A549 (cell line): ENCODE results near the gene PIBF1. TPM values are rescaled to one million over a fixed set of nuclear protein-coding genes. Genes with fewer than 3 reads are reported as not detected.
"Not testable (repeated sequence)": the region's sequence is repeated elsewhere in the genome, so short reads cannot be mapped to it uniquely, and the experiment has no call there.

Experiments used
- ATAC-seq, 2 experiments: fragments of 200-7000 bp in 1 of 2; fragments of >200 bp in 1 of 2; cut with Nextera tagmentation in 1 of 2; cut with Tn5 transposase in 1 of 2; 3 replicates each; pipeline versions ENCODE4 v1.8.0 to v1.9.1; 2018 to 2020; ENCODE audit warnings: mild to moderate bottlenecking in 1 of 2, moderate library complexity in 1 of 2
- CTCF ChIA-PET: fragments of 300-600 bp; sonication (Branson Sonifier 250); formaldehyde crosslinking; extraction: SDS; loops from one replicate; lab custom pipeline; 2021; ENCODE audit warnings: antibody characterized with exemption, inconsistent platforms; lab: Yijun Ruan, JAX
- POLR2A ChIA-PET: fragments of 350-600 bp; formaldehyde crosslinking; extraction: SDS; loops from one replicate; lab custom pipeline; 2021; ENCODE audit warnings: antibody characterized with exemption, inconsistent platforms; lab: Yijun Ruan, JAX
- DNase-seq, 2 experiments: peaks; one replicate each; pipeline versions ENCODE4 v3.0.0 to v3.0.0-alpha.2; 2011 to 2016; ENCODE audit warnings: low read depth in 1 of 2, low spot score in 1 of 2
- FAIRE-seq: peaks from 2 replicates; lab custom pipeline; 2011; peaks lifted over from hg19 to GRCh38; lab: Jason Lieb, UNC
- H3K27ac ChIP-seq, 2 experiments: fragments of >200 bp; sonication (Bioruptor Twin); formaldehyde crosslinking; 3 replicates each; pipeline ENCODE4 v1.5.1; 2016 to 2017
- H3K4me1 ChIP-seq: fragments of >200 bp; sonication (Bioruptor Twin); formaldehyde crosslinking; 3 replicates; pipeline ENCODE4 v1.6.1; 2016
- H3K4me2 ChIP-seq: fragments of >200 bp; sonication (Bioruptor Twin); formaldehyde crosslinking; 3 replicates; pipeline ENCODE4 v1.6.1; 2016
- H3K4me3 ChIP-seq: fragments of >200 bp; sonication (Bioruptor Twin); formaldehyde crosslinking; 3 replicates; pipeline ENCODE4 v1.5.1; 2016
- H3K9me3 ChIP-seq: fragments of >200 bp; sonication (Bioruptor Twin); formaldehyde crosslinking; 3 replicates; pipeline ENCODE4 v1.6.1; 2016
- CBX2 ChIP-seq: fragments of 200-600 bp; sonication (generic); IDR thresholded peaks from 2 replicates; pipeline ENCODE4 v1.6.1; 2016; ENCODE audit warnings: low read depth, mild to moderate bottlenecking, borderline replicate concordance
- CEBPB ChIP-seq, 2 experiments: fragments of >200 bp in 1 of 2; sonication (Bioruptor Twin) in 1 of 2; formaldehyde crosslinking in 1 of 2; IDR thresholded peaks; 2 replicates each; pipeline ENCODE4 v1.6.1; 2012 to 2016
- E2F6 ChIP-seq: IDR thresholded peaks from 2 replicates; pipeline ENCODE4 v1.6.1; 2012; ENCODE audit warnings: low read depth, borderline replicate concordance
- EP300 ChIP-seq, 2 experiments: fragments of >200 bp; sonication (Bioruptor Twin); formaldehyde crosslinking; IDR thresholded peaks; 2 replicates in 1 of 2; 3 replicates in 1 of 2; pipeline ENCODE4 v1.6.1; 2016 to 2017
- FOSB ChIP-seq: fragments of 250-450 bp; sonication (Bioruptor Pico); IDR thresholded peaks from 2 replicates; pipeline ENCODE4 v1.5.0; 2020; ENCODE audit warnings: mild to moderate bottlenecking, moderate library complexity
- FOSL2 ChIP-seq, 2 experiments: fragments of 450-650 bp in 1 of 2; fragments of >200 bp in 1 of 2; sonication (Bioruptor Twin) in 1 of 2; formaldehyde crosslinking; IDR thresholded peaks; 2 replicates each; pipeline versions ENCODE4 v1.5.0 to v1.6.1; 2016 to 2020; ENCODE audit warnings: mild to moderate bottlenecking in 1 of 2, moderate library complexity in 1 of 2
- GATA3 ChIP-seq: IDR thresholded peaks from 2 replicates; pipeline ENCODE4 v1.6.1; 2012; ENCODE audit warnings: borderline replicate concordance
- HDAC2 ChIP-seq: fragments of 200-600 bp; sonication (generic); IDR thresholded peaks from 2 replicates; pipeline ENCODE4 v1.6.1; 2016
- JUNB ChIP-seq: fragments of >200 bp; sonication (Bioruptor Twin); formaldehyde crosslinking; IDR thresholded peaks from 2 replicates; pipeline ENCODE4 v1.6.1; 2016
- KDM1A ChIP-seq: fragments of 200-600 bp; sonication (generic); IDR thresholded peaks from 2 replicates; pipeline ENCODE4 v1.6.1; 2016; ENCODE audit warnings: low read depth, mild to moderate bottlenecking
- KDM5A ChIP-seq: fragments of 200-600 bp; sonication (generic); IDR thresholded peaks from 2 replicates; pipeline ENCODE4 v1.6.1; 2016; ENCODE audit warnings: antibody characterized with exemption, mild to moderate bottlenecking
- NR3C1 ChIP-seq: fragments of >200 bp; sonication (Bioruptor Twin); formaldehyde crosslinking; IDR thresholded peaks from 3 replicates; pipeline ENCODE4 v1.6.1; 2017
- REST ChIP-seq: fragments of 200-600 bp; sonication (generic); IDR thresholded peaks from 2 replicates; pipeline ENCODE4 v1.6.1; 2016; ENCODE audit warnings: antibody characterized with exemption, mild to moderate bottlenecking, moderate library complexity
- RFX5 ChIP-seq: fragments of 450-650 bp; IDR thresholded peaks from 2 replicates; pipeline ENCODE4 v1.7.1; 2014; ENCODE audit warnings: antibody characterized with exemption, mild to moderate bottlenecking, moderate library complexity
- RNF2 ChIP-seq: fragments of 200-600 bp; sonication (generic); IDR thresholded peaks from 2 replicates; pipeline ENCODE4 v1.6.1; 2016; ENCODE audit warnings: low read depth, mild to moderate bottlenecking, antibody characterized with exemption, moderate library complexity, borderline replicate concordance
- SREBF2 ChIP-seq: fragments of 450-650 bp; IDR thresholded peaks from 2 replicates; pipeline ENCODE4 v1.6.1; 2014; ENCODE audit warnings: mild to moderate bottlenecking, moderate library complexity
- TFCP2L1 ChIP-seq: fragments of 250-450 bp; sonication (Bioruptor Pico); IDR thresholded peaks from 2 replicates; pipeline ENCODE4 v1.5.0; 2021; ENCODE audit warnings: mild to moderate bottlenecking
- ZC3H11A ChIP-seq: fragments of 450-650 bp; IDR thresholded peaks from 2 replicates; pipeline ENCODE4 v1.6.1; 2014; ENCODE audit warnings: antibody characterized with exemption, mild to moderate bottlenecking
- WGBS: methylation state at CpG from one replicate; pipeline ENCODE4 v1.1.6; 2017; ENCODE audit errors: missing lambda C conversion rate; 5-methylcytosine and 5-hydroxymethylcytosine counted together
- polyA plus RNA-seq, 4 experiments: library from polyadenylated mRNA; depleted of rRNA in 3 of 4; stranded (reverse); fragments of >200 nt; fragmentation: RNase III in 1 of 4; extraction: RNeasy Plus Mini Kit Qiagen cat#74134 plus additional on column Dnase treatment in 1 of 4; gene quantifications; 2 replicates in 3 of 4; 3 replicates in 1 of 4; pipeline ENCODE4 v1.2.3, GENCODE V29; 2011 to 2017
- TF ChIP-seq, protein P1 (sequence below): fragments of >200 bp; sonication (Bioruptor Twin); formaldehyde crosslinking; IDR thresholded peaks from 3 replicates; pipeline ENCODE4 v1.6.1; 2016

PIBF1 gene
- polyA plus RNA-seq, 2 of the 4 experiments (the other 2 are of a cell fraction), result 5.0 to 10.6 TPM

DNA sequence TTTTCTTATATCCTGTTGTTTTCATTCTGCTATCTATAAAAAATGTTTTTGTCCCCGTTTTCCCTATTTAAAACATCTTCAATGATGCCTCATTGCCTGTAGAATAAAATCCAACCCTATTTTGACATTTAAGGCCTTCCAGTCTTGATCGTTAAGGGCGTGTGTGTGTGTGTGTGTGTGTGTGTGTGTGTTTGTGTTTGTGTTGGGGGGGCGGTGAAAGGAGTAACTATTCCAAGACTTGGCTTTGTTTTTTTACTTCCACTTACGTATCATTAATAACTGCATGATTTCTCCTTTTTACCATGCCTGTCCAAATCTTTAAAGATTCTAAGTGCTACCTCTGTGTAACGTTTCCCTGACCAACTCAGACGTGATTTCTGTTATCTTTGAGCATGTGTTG is 784 bp downstream of the PIBF1 start (continued):
- TF ChIP-seq, protein P1, sequence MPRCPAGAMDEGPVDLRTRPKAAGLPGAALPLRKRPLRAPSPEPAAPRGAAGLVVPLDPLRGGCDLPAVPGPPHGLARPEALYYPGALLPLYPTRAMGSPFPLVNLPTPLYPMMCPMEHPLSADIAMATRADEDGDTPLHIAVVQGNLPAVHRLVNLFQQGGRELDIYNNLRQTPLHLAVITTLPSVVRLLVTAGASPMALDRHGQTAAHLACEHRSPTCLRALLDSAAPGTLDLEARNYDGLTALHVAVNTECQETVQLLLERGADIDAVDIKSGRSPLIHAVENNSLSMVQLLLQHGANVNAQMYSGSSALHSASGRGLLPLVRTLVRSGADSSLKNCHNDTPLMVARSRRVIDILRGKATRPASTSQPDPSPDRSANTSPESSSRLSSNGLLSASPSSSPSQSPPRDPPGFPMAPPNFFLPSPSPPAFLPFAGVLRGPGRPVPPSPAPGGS, result no peak
- TF ChIP-seq JUNB (no peak), FOSB (CRISPR knock-in tag) (no peak), E2F6 (no peak), TFCP2L1 (CRISPR knock-in tag) (no peak), CEBPB (IDR thresholded peaks at IDR 0.05) (no peak), KDM5A (no peak), SREBF2 (no peak)

DNA sequence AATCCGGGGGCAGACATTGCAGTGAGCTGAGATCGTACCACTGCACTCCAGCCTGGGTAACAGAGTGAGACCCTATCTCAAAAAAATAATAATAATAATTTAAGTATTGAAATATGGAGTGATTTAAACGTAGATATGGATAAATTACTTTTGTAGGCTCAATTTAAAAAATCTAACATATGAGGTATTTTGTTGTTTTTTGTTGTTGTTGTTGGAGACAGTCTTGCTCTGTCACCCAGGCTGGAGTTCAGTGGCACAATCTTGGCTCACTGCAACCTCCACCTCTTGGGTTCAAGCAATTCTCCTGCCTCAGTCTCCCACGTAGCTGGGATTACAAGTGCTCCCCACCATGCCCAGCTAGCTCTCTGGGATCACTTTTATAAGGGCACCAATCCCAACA is 2.7 kb downstream of the PIBF1 start:
- CTCF ChIA-PET, ATAC-seq, DNase-seq, H3K9me3 ChIP-seq, POLR2A ChIA-PET, FAIRE-seq, H3K4me2 ChIP-seq, H3K4me3 ChIP-seq, H3K27ac ChIP-seq: not testable (repeated sequence)
- 91% methylated on average over 4 of the region's 4 CpGs for WGBS
- peaks cover 15% of the 10 kb centered on the region; the same call in 2 of the 3 replicates for H3K4me1 ChIP-seq

- ChIA-PET POLR2A (no interaction called here), CTCF (interaction anchor here (1.6 kb wide), 1 partner anchor 11 kb away, joined by 3 read pairs; no protein-coding TSS in a partner anchor)
- no peak for FAIRE-seq
- ATAC-seq, result no peak
- 92% methylated on average over 1 of the region's 1 CpG for WGBS
- H3K9me3 ChIP-seq, result no peaks in the 10 kb centered on the region
- DNase-seq, result no peak
- peaks cover 5% of the 10 kb centered on the region; the same call in 2 of the 3 replicates for H3K4me1 ChIP-seq
- H3K4me2 ChIP-seq, result no peak overlapping the region
- H3K4me3 ChIP-seq, result no peak overlapping the region
- TF ChIP-seq NR3C1, result no peak
- TF ChIP-seq RFX5, result no peak
- TF ChIP-seq EP300 (IDR thresholded peaks at IDR 0.05), result no peak
- TF ChIP-seq CBX2, result no peak
- TF ChIP-seq GATA3, result no peak
- no peak for TF ChIP-seq FOSL2 (IDR thresholded peaks at IDR 0.05)
- no peak for TF ChIP-seq FOSL2 (CRISPR knock-in tag; IDR thresholded peaks at IDR 0.05)
- no peak for TF ChIP-seq KDM1A
- TF ChIP-seq ZC3H11A, result no peak
- H3K27ac ChIP-seq, result no peak overlapping the region
These were observed 6.9 kb downstream of the PIBF1 start for GRCh38 chr13:72788831-72789230.

DNA sequence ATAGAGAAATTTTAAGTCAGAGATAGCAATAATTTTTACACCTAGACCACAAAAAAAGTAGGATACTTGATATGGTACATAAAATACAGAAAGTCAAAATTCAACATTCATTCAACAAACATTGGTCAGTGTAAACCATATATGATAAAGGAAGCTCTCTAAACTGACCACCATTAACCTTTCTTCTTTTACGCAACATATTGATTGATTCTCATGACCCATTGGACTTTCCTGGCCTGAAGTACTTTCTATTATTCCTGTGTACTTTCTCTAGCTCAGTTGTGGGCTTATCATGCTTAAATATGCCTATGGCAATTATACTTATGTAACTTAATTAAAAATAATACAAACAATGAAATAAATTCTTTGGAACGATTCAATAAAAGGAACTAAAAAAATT is 10.7 kb downstream of the PIBF1 start:
- 92% methylated on average over 2 of the region's 2 CpGs for WGBS
- TF ChIP-seq CEBPB (IDR thresholded peaks at IDR 0.05) (no peak), ZC3H11A (no peak), RFX5 (no peak), HDAC2 (no peak), RNF2 (no peak), SREBF2 (no peak), REST (no peak)
- FAIRE-seq (no peak), DNase-seq (no peak), ATAC-seq (no peak)
- POLR2A ChIA-PET, result no interaction called here
- Histone ChIP-seq H3K4me2 (no peak overlapping the region), H3K27ac (no peak overlapping the region), H3K9me3 (no peaks in the 10 kb centered on the region), H3K4me1 (peaks cover 4% of the 10 kb centered on the region; the same call in 1 of the 3 replicates), H3K4me3 (no peak overlapping the region)
- CTCF ChIA-PET, result no interaction called here
